Measurements from ENCODE around the gene PFN3. TPM values are rescaled to one million over a fixed set of nuclear protein-coding genes. Genes with fewer than 3 reads are reported as not detected.

Gene PFN3
- total and polyA plus RNA-seq, 2 experiments from 2014 or later = 1.9 to 2.0 TPM

GRCh38 chr5:177439518-177440053 is 39.1 kb upstream of the PFN3 start (continued):
- TF ChIP-seq CTCF (conservative IDR thresholded peaks at IDR 0.05; ENCODE audit: low read depth in 2 of 2) = no peak
- TF ChIP-seq ETS1 (IDR thresholded peaks at IDR 0.05) = no peak
- no peak for TF ChIP-seq ZNF114 (CRISPR knock-in tag; IDR thresholded peaks at IDR 0.05)
- TF ChIP-seq EZH2 (IDR thresholded peaks at IDR 0.05; ENCODE audit: low read depth, unreplicated experiment) = no peak
- TF ChIP-seq STAT1 (IDR thresholded peaks at IDR 0.05; ENCODE audit: unreplicated experiment) = no peak
- TF ChIP-seq NANOG (IDR thresholded peaks at IDR 0.05; ENCODE audit: borderline replicate concordance) = no peak

- Histone ChIP-seq H3F3A (replicated peaks; ENCODE audit: low read depth) (peaks cover 7% of the 10 kb centered on the region; the same call in 1 of the 2 replicates), H3K4me1 (ENCODE audit: insufficient read depth) (0 out of 2 replicates have a peak, but pooled peaks cover 3% of the 10 kb centered on the region), H3K4me3 (no peak overlapping the region), H3K27ac (ENCODE audit: low read depth) (no peak overlapping the region), H3K27me3 (ENCODE audit: insufficient read depth) (no peaks in the 10 kb centered on the region), H3K9me2 (ENCODE audit: insufficient read depth) (no peaks in the 10 kb centered on the region), H2AFZ (no peak overlapping the region), H3K79me2 (replicated peaks; ENCODE audit: insufficient read depth) (no peaks in the 10 kb centered on the region), H3K36me3 (ENCODE audit: insufficient read depth) (peaks cover 3% of the 10 kb centered on the region; the same call in 1 of the 2 replicates), H4K20me1 (replicated peaks; ENCODE audit: insufficient read depth) (no peaks in the 10 kb centered on the region), H3K4me2 (no peak overlapping the region)
- H3K36me3 Mint-ChIP-seq (ENCODE audit: low read depth) = peaks cover 56% of the 10 kb centered on the region
- H3K9me3 Mint-ChIP-seq = peaks cover 4% of the 10 kb centered on the region; the same call in 1 of the 3 replicates
- peaks cover 16% of the 10 kb centered on the region for H3K27me3 Mint-ChIP-seq (ENCODE audit: insufficient read depth, low read depth, poor library complexity)
- no peak overlapping the region; the same call in 2 of the 3 replicates for H3K4me3 Mint-ChIP-seq
- ATAC-seq (no peak), DNase-seq (ENCODE audit: low spot score) (no peak)
- peaks cover 9% of the 10 kb centered on the region for H3K4me1 Mint-ChIP-seq
- H3K27ac Mint-ChIP-seq = no peak overlapping the region
- TF ChIP-seq STAT1 (IDR thresholded peaks at IDR 0.05; ENCODE audit: unreplicated experiment) (no peak), NANOG (IDR thresholded peaks at IDR 0.05; ENCODE audit: borderline replicate concordance) (no peak), ZNF331 (CRISPR knock-in tag; IDR thresholded peaks at IDR 0.05; ENCODE audit: low read depth) (no peak), POLR2AphosphoS5 (IDR thresholded peaks at IDR 0.05; ENCODE audit: low read depth) (no peak), ZNF114 (CRISPR knock-in tag; IDR thresholded peaks at IDR 0.05) (no peak), EZH2 (IDR thresholded peaks at IDR 0.05; ENCODE audit: low read depth, unreplicated experiment) (no peak), ETS1 (IDR thresholded peaks at IDR 0.05) (no peak)
- TF ChIP-seq, protein P1, sequence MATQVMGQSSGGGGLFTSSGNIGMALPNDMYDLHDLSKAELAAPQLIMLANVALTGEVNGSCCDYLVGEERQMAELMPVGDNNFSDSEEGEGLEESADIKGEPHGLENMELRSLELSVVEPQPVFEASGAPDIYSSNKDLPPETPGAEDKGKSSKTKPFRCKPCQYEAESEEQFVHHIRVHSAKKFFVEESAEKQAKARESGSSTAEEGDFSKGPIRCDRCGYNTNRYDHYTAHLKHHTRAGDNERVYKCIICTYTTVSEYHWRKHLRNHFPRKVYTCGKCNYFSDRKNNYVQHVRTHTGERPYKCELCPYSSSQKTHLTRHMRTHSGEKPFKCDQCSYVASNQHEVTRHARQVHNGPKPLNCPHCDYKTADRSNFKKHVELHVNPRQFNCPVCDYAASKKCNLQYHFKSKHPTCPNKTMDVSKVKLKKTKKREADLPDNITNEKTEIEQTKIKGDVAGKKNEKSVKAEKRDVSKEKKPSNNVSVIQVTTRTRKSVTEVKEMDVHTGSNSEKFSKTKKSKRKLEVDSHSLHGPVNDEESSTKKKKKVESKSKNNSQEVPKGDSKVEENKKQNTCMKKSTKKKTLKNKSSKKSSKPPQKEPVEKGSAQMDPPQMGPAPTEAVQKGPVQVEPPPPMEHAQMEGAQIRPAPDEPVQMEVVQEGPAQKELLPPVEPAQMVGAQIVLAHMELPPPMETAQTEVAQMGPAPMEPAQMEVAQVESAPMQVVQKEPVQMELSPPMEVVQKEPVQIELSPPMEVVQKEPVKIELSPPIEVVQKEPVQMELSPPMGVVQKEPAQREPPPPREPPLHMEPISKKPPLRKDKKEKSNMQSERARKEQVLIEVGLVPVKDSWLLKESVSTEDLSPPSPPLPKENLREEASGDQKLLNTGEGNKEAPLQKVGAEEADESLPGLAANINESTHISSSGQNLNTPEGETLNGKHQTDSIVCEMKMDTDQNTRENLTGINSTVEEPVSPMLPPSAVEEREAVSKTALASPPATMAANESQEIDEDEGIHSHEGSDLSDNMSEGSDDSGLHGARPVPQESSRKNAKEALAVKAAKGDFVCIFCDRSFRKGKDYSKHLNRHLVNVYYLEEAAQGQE (IDR thresholded peaks at IDR 0.05; ENCODE audit: unreplicated experiment) = no peak
- TF ChIP-seq, protein P2, sequence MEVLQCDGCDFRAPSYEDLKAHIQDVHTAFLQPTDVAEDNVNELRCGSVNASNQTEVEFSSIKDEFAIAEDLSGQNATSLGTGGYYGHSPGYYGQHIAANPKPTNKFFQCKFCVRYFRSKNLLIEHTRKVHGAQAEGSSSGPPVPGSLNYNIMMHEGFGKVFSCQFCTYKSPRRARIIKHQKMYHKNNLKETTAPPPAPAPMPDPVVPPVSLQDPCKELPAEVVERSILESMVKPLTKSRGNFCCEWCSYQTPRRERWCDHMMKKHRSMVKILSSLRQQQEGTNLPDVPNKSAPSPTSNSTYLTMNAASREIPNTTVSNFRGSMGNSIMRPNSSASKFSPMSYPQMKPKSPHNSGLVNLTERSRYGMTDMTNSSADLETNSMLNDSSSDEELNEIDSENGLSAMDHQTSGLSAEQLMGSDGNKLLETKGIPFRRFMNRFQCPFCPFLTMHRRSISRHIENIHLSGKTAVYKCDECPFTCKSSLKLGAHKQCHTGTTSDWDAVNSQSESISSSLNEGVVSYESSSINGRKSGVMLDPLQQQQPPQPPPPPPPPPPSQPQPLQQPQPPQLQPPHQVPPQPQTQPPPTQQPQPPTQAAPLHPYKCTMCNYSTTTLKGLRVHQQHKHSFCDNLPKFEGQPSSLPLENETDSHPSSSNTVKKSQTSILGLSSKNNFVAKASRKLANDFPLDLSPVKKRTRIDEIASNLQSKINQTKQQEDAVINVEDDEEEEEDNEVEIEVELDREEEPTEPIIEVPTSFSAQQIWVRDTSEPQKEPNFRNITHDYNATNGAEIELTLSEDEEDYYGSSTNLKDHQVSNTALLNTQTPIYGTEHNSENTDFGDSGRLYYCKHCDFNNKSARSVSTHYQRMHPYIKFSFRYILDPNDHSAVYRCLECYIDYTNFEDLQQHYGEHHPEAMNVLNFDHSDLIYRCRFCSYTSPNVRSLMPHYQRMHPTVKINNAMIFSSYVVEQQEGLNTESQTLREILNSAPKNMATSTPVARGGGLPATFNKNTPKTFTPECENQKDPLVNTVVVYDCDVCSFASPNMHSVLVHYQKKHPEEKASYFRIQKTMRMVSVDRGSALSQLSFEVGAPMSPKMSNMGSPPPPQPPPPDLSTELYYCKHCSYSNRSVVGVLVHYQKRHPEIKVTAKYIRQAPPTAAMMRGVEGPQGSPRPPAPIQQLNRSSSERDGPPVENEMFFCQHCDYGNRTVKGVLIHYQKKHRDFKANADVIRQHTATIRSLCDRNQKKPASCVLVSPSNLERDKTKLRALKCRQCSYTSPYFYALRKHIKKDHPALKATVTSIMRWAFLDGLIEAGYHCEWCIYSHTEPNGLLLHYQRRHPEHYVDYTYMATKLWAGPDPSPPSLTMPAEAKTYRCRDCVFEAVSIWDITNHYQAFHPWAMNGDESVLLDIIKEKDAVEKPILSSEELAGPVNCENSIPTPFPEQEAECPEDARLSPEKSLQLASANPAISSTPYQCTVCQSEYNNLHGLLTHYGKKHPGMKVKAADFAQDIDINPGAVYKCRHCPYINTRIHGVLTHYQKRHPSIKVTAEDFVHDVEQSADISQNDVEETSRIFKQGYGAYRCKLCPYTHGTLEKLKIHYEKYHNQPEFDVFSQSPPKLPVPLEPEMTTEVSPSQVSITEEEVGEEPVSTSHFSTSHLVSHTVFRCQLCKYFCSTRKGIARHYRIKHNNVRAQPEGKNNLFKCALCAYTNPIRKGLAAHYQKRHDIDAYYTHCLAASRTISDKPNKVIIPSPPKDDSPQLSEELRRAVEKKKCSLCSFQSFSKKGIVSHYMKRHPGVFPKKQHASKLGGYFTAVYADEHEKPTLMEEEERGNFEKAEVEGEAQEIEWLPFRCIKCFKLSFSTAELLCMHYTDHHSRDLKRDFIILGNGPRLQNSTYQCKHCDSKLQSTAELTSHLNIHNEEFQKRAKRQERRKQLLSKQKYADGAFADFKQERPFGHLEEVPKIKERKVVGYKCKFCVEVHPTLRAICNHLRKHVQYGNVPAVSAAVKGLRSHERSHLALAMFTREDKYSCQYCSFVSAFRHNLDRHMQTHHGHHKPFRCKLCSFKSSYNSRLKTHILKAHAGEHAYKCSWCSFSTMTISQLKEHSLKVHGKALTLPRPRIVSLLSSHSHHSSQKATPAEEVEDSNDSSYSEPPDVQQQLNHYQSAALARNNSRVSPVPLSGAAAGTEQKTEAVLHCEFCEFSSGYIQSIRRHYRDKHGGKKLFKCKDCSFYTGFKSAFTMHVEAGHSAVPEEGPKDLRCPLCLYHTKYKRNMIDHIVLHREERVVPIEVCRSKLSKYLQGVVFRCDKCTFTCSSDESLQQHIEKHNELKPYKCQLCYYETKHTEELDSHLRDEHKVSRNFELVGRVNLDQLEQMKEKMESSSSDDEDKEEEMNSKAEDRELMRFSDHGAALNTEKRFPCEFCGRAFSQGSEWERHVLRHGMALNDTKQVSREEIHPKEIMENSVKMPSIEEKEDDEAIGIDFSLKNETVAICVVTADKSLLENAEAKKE (CRISPR knock-in tag; IDR thresholded peaks at IDR 0.05) = no peak
Measured at GRCh38 chr5:177438468-177438867, 38.0 kb upstream of the PFN3 start.

Data from GM23338 (cell line).